ENCODE measurements around the gene TNF.

Gene TNF

GRCh38 chr6:31575335-31575901, at the start of gene TNF:
TNF (plus strand) TSS chr6:31575565; CDS start chr6:31575742, 177 bp downstream.
- H3K27me3 Mint-ChIP-seq, result no peaks in the 10 kb centered on the region
- peaks cover 43% of the 10 kb centered on the region for H3K36me3 Mint-ChIP-seq (ENCODE audit: insufficient read depth)
- H3K27ac Mint-ChIP-seq (ENCODE audit: low read depth), result peak within 1 kb of the TSS; percentile 99
- H3K9me3 Mint-ChIP-seq, result no peaks in the 10 kb centered on the region
- H3K4me1 Mint-ChIP-seq, result peaks cover 93% of the 10 kb centered on the region
- peak within 1 kb of the TSS; percentile 91 for H3K4me3 Mint-ChIP-seq
- ATAC-seq (replicated peaks; ENCODE audit: extremely low read depth, poor library complexity, severe bottlenecking) (no peak), DNase-seq (ENCODE audit: low spot score in 2 of 2) (peak in 1 of 2 donors; percentile 48)

- Mint-ChIP-seq H3K4me1 (peaks cover 13% of the 10 kb centered on the region), H3K27me3 (no peaks in the 10 kb centered on the region), H3K9me3 (no peaks in the 10 kb centered on the region), H3K4me3 (no peak overlapping the region), H3K27ac (ENCODE audit: low read depth) (no peak overlapping the region), H3K36me3 (ENCODE audit: insufficient read depth) (peaks cover 17% of the 10 kb centered on the region)
- ATAC-seq (replicated peaks; ENCODE audit: extremely low read depth, poor library complexity, severe bottlenecking) (no peak), DNase-seq (ENCODE audit: low spot score in 2 of 2) (no peak)
Observed at GRCh38 chr6:31525932-31526591, 49.3 kb upstream of the TNF start.

- DNase-seq (ENCODE audit: low spot score in 2 of 2), result no peak
- H3K4me3 Mint-ChIP-seq, result no peak overlapping the region
- no peaks in the 10 kb centered on the region for H3K9me3 Mint-ChIP-seq
- no peak for ATAC-seq (replicated peaks; ENCODE audit: extremely low read depth, poor library complexity, severe bottlenecking)
- peaks cover 35% of the 10 kb centered on the region for H3K36me3 Mint-ChIP-seq (ENCODE audit: insufficient read depth)
- no peak overlapping the region for H3K27ac Mint-ChIP-seq (ENCODE audit: low read depth)
- peaks cover 28% of the 10 kb centered on the region for H3K4me1 Mint-ChIP-seq
- no peaks in the 10 kb centered on the region for H3K27me3 Mint-ChIP-seq
Observed at GRCh38 chr6:31528307-31528777, 47.0 kb upstream of the TNF start.

GRCh38 chr6:31528821-31529328, 46.5 kb upstream of the TNF start, which contains the start of gene MCCD1:
MCCD1 (plus strand) TSS chr6:31528962; CDS start chr6:31529015, 53 bp downstream.
- DNase-seq (ENCODE audit: low spot score in 2 of 2) (no peak), ATAC-seq (replicated peaks; ENCODE audit: extremely low read depth, poor library complexity, severe bottlenecking) (peak; percentile 19)
- Mint-ChIP-seq H3K4me3 (no peak within 1 kb of the TSS), H3K27me3 (no peaks in the 10 kb centered on the region), H3K27ac (ENCODE audit: low read depth) (peak within 1 kb of the TSS; percentile 57), H3K36me3 (ENCODE audit: insufficient read depth) (peaks cover 39% of the 10 kb centered on the region), H3K9me3 (no peaks in the 10 kb centered on the region), H3K4me1 (peaks cover 31% of the 10 kb centered on the region)

- Mint-ChIP-seq H3K9me3 (no peaks in the 10 kb centered on the region), H3K27ac (ENCODE audit: low read depth) (peak overlapping the region; percentile 65), H3K27me3 (no peaks in the 10 kb centered on the region), H3K36me3 (ENCODE audit: insufficient read depth) (peaks cover 46% of the 10 kb centered on the region), H3K4me1 (peaks cover 31% of the 10 kb centered on the region), H3K4me3 (no peak overlapping the region)
- DNase-seq (ENCODE audit: low spot score in 2 of 2) (no peak), ATAC-seq (replicated peaks; ENCODE audit: extremely low read depth, poor library complexity, severe bottlenecking) (no peak)
Observed at GRCh38 chr6:31529329-31530150, 45.8 kb upstream of the TNF start.

GRCh38 chr6:31530659-31531058, 44.7 kb upstream of the TNF start:
- peak overlapping the region; percentile 65 for H3K27ac Mint-ChIP-seq (ENCODE audit: low read depth)
- peaks cover 32% of the 10 kb centered on the region for H3K4me1 Mint-ChIP-seq
- DNase-seq (ENCODE audit: low spot score in 2 of 2) (no peak), ATAC-seq (replicated peaks; ENCODE audit: extremely low read depth, poor library complexity, severe bottlenecking) (no peak)
- H3K9me3 Mint-ChIP-seq, result no peaks in the 10 kb centered on the region
- H3K4me3 Mint-ChIP-seq, result no peak overlapping the region
- no peaks in the 10 kb centered on the region for H3K27me3 Mint-ChIP-seq
- H3K36me3 Mint-ChIP-seq (ENCODE audit: insufficient read depth), result peaks cover 57% of the 10 kb centered on the region

GRCh38 chr6:31531162-31531561, 44.2 kb upstream of the TNF start:
- Mint-ChIP-seq H3K27ac (ENCODE audit: low read depth) (no peak overlapping the region), H3K4me1 (peaks cover 37% of the 10 kb centered on the region), H3K4me3 (no peak overlapping the region), H3K27me3 (no peaks in the 10 kb centered on the region), H3K9me3 (no peaks in the 10 kb centered on the region), H3K36me3 (ENCODE audit: insufficient read depth) (peaks cover 62% of the 10 kb centered on the region)
- no peak for DNase-seq (ENCODE audit: low spot score in 2 of 2)
- no peak for ATAC-seq (replicated peaks; ENCODE audit: extremely low read depth, poor library complexity, severe bottlenecking)

- Mint-ChIP-seq H3K4me1 (peaks cover 42% of the 10 kb centered on the region), H3K36me3 (ENCODE audit: insufficient read depth) (peaks cover 70% of the 10 kb centered on the region), H3K9me3 (no peaks in the 10 kb centered on the region), H3K27ac (ENCODE audit: low read depth) (no peak overlapping the region), H3K4me3 (no peak overlapping the region), H3K27me3 (no peaks in the 10 kb centered on the region)
- no peak for DNase-seq (ENCODE audit: low spot score in 2 of 2)
- ATAC-seq (replicated peaks; ENCODE audit: extremely low read depth, poor library complexity, severe bottlenecking), result no peak
Observed at GRCh38 chr6:31531771-31532643, 43.4 kb upstream of the TNF start.

- peaks cover 42% of the 10 kb centered on the region for H3K4me1 Mint-ChIP-seq
- no peak overlapping the region for H3K4me3 Mint-ChIP-seq
- H3K27ac Mint-ChIP-seq (ENCODE audit: low read depth), result no peak overlapping the region
- H3K9me3 Mint-ChIP-seq, result no peaks in the 10 kb centered on the region
- no peak for ATAC-seq (replicated peaks; ENCODE audit: extremely low read depth, poor library complexity, severe bottlenecking)
- DNase-seq (ENCODE audit: low spot score in 2 of 2), result no peak
- no peaks in the 10 kb centered on the region for H3K27me3 Mint-ChIP-seq
- H3K36me3 Mint-ChIP-seq (ENCODE audit: insufficient read depth), result peaks cover 78% of the 10 kb centered on the region
Observed at GRCh38 chr6:31532644-31533454, 42.5 kb upstream of the TNF start.

- peaks cover 84% of the 10 kb centered on the region for H3K36me3 Mint-ChIP-seq (ENCODE audit: insufficient read depth)
- no peak overlapping the region for H3K4me3 Mint-ChIP-seq
- ATAC-seq (replicated peaks; ENCODE audit: extremely low read depth, poor library complexity, severe bottlenecking) (no peak), DNase-seq (ENCODE audit: low spot score in 2 of 2) (no peak)
- no peaks in the 10 kb centered on the region for H3K9me3 Mint-ChIP-seq
- peaks cover 44% of the 10 kb centered on the region for H3K4me1 Mint-ChIP-seq
- H3K27me3 Mint-ChIP-seq, result no peaks in the 10 kb centered on the region
- H3K27ac Mint-ChIP-seq (ENCODE audit: low read depth), result no peak overlapping the region
Observed at GRCh38 chr6:31533455-31533841, 41.9 kb upstream of the TNF start.

GRCh38 chr6:31534011-31534410, 41.4 kb upstream of the TNF start:
- H3K9me3 Mint-ChIP-seq, result no peaks in the 10 kb centered on the region
- peaks cover 85% of the 10 kb centered on the region for H3K36me3 Mint-ChIP-seq (ENCODE audit: insufficient read depth)
- peaks cover 47% of the 10 kb centered on the region for H3K4me1 Mint-ChIP-seq
- peak overlapping the region; percentile 68 for H3K27ac Mint-ChIP-seq (ENCODE audit: low read depth)
- ATAC-seq (replicated peaks; ENCODE audit: extremely low read depth, poor library complexity, severe bottlenecking) (no peak), DNase-seq (ENCODE audit: low spot score in 2 of 2) (no peak)
- no peaks in the 10 kb centered on the region for H3K27me3 Mint-ChIP-seq
- H3K4me3 Mint-ChIP-seq, result no peak overlapping the region

All from central memory CD8-positive, alpha-beta T cell (primary cell).